Kidney (tissue), 14 donors: ENCODE data around the gene TMEM181. TPM values are rescaled to one million over a fixed set of nuclear protein-coding genes. Genes with fewer than 3 reads are reported as not detected.

Source experiments
- DNase-seq, 5 donors: peaks; one replicate each; pipeline ENCODE4 v3.0.0-alpha.2; 2013 to 2020
- FAIRE-seq: peaks from 2 replicates; lab custom pipeline; 2012; peaks lifted over from hg19 to GRCh38; lab: Jason Lieb, UNC
- H3K27ac ChIP-seq, 2 donors: one replicate each; pipeline ENCODE4 v1.7.0; 2013; ENCODE audit warnings: low read depth in 2 of 2, low read length in 2 of 2, inconsistent platforms in 1 of 2
- H3K27me3 ChIP-seq: one replicate; pipeline ENCODE4 v1.7.1; 2013; ENCODE audit warnings: low read length, inconsistent platforms; ENCODE audit not compliant: control insufficient read depth, insufficient read depth
- H3K36me3 ChIP-seq, 3 donors: one replicate each; pipeline versions ENCODE4 v1.7.0 to v1.7.1; 2013; ENCODE audit warnings: low read length in 3 of 3, control low read depth in 1 of 3, inconsistent platforms in 1 of 3; ENCODE audit not compliant: insufficient read depth in 3 of 3, control insufficient read depth in 2 of 3
- H3K4me1 ChIP-seq, 3 donors: one replicate each; pipeline versions ENCODE4 v1.7.0 to v1.7.1; 2013; ENCODE audit warnings: low read length in 3 of 3, inconsistent platforms in 1 of 3, low read depth in 1 of 3; ENCODE audit not compliant: control insufficient read depth in 2 of 3, insufficient read depth in 2 of 3
- H3K4me3 ChIP-seq, 3 donors: one replicate each; pipeline versions ENCODE4 v1.7.0 to v1.8.1; 2013; ENCODE audit warnings: low read length in 3 of 3, control low read depth in 1 of 3, inconsistent platforms in 1 of 3
- H3K9ac ChIP-seq, 3 donors: one replicate each; pipeline versions ENCODE4 v1.7.0 to v1.7.1; 2013; ENCODE audit warnings: low read length in 3 of 3, control low read depth in 1 of 3, inconsistent platforms in 1 of 3
- H3K9me3 ChIP-seq, 3 donors: one replicate each; pipeline versions ENCODE4 v1.7.0 to v1.7.1; 2013; ENCODE audit warnings: low read length in 3 of 3, control low read depth in 1 of 3, inconsistent platforms in 1 of 3; ENCODE audit not compliant: control insufficient read depth in 2 of 3, insufficient read depth in 1 of 3
- intact Hi-C: fragments of 100-400 bp; cut with DNase I; formaldehyde crosslinking; loops from one replicate; pipeline ENCODE4 v1.11.1; 2022
- polyA plus RNA-seq: library from polyadenylated mRNA; stranded (reverse); fragments of 350-450 nt; fragmentation: Illumina TruSeq; extraction: RNeasy Lipid Tissue Mini Kit (QIAGEN cat#74804); gene quantifications from one replicate; pipeline ENCODE4 v1.2.3, GENCODE V29; 2014; ENCODE audit warnings: low read depth, low replicate concordance; ENCODE audit not compliant: insufficient read depth
- total RNA-seq: library from RNA; stranded (reverse); fragmentation: NEBNext Ultra II Directional; extraction: Animal tissue kit (Norgen Biotek cat#: 25700); gene quantifications from one replicate; pipeline ENCODE4 v1.2.1, GENCODE V29; 2021
- TF ChIP-seq, protein P1 (sequence below): IDR thresholded peaks from 3 replicates; pipeline ENCODE4 v1.5.1; 2012; ENCODE audit warnings: mild to moderate bottlenecking, moderate library complexity, borderline replicate concordance; ENCODE audit not compliant: insufficient read depth; ENCODE audit errors: extremely low read depth
- donor health status: control.
- donor health status: control.
- donor health status: control.
- donor health status: control.
- donor health status: control.
- donor health status: DM: yes; HTN: yes; CAD: no.
- donor health status: Normal renal cell carcinoma (clear cell type).

Gene TMEM181
- total and polyA plus RNA-seq, 2 donors from 2014 or later, result 6.9 to 19.9 TPM

DNA sequence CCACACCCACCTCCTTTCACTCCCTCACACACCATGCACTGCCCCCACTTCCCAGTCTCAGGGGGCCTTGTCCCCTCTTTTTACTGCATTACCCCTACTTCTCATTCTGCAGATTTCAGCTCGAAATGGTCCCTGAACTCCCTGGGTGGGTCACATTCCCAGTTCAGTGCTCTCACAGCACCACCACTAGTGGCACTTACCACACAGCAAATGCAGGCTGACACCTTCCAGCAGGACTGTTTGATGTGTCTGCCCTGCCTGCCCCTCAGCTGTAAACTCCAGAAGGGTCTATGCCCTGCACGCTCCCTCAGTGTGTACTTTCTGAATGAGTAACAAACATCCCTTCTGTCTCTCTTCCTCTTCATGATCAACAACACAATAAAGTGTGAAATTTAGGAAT lies 80.6 kb downstream of the TMEM181 start:
- DNase-seq (no peak), FAIRE-seq (no peak)
- no peaks in the 10 kb centered on the region for H3K27me3 ChIP-seq
- TF ChIP-seq, protein P1, sequence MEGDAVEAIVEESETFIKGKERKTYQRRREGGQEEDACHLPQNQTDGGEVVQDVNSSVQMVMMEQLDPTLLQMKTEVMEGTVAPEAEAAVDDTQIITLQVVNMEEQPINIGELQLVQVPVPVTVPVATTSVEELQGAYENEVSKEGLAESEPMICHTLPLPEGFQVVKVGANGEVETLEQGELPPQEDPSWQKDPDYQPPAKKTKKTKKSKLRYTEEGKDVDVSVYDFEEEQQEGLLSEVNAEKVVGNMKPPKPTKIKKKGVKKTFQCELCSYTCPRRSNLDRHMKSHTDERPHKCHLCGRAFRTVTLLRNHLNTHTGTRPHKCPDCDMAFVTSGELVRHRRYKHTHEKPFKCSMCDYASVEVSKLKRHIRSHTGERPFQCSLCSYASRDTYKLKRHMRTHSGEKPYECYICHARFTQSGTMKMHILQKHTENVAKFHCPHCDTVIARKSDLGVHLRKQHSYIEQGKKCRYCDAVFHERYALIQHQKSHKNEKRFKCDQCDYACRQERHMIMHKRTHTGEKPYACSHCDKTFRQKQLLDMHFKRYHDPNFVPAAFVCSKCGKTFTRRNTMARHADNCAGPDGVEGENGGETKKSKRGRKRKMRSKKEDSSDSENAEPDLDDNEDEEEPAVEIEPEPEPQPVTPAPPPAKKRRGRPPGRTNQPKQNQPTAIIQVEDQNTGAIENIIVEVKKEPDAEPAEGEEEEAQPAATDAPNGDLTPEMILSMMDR, result no peak
- peaks cover 0 to 19% (median 14%) of the 10 kb centered on the region in 3 donors for H3K4me1 ChIP-seq
- H3K9ac ChIP-seq, result no peak overlapping the region
- no peaks in the 10 kb centered on the region for H3K9me3 ChIP-seq
- intact Hi-C loops, result no loop called here
- no peak overlapping the region for H3K4me3 ChIP-seq
- H3K27ac ChIP-seq, result no peak overlapping the region
- peaks cover 3 to 22% (median 10%) of the 10 kb centered on the region in 3 donors for H3K36me3 ChIP-seq

DNA sequence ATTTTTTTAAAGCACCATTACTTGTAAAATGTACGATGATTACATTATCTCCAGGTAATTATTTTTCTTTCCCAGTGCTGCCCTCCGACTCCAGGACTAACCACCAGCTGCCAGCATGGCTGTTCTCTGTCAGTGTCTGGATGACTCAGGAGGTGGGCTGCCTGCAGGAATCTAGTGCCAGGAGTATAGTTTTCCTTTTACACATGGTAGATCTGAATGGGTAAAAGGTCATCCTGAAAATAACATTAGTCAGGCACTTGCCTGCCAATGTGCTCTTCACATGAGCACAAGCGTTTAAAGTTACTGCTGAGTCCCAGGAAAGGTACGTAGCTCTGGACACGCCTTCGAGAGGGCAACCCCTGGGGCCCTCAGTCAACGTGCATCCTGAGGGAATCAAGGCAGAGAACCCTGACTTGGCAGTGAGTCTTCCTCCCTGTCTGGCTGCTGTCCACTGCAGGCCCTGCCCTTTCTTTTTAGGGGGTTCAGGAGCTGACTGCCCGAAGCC lies 82.3 kb downstream of the TMEM181 start:
- peak overlapping the region; percentile 49 to 63 for H3K27ac ChIP-seq
- peak overlapping the region in 1 of 3 donors; percentile 76 for H3K4me3 ChIP-seq
- TF ChIP-seq, protein P1, result no peak
- peaks cover 0 to 19% (median 14%) of the 10 kb centered on the region in 3 donors for H3K4me1 ChIP-seq
- no peak for FAIRE-seq
- H3K9ac ChIP-seq, result peak overlapping the region in 1 of 3 donors; percentile 57
- no peaks in the 10 kb centered on the region for H3K27me3 ChIP-seq
- peak in 2 of 5 donors; percentile 37 to 51 for DNase-seq
- H3K9me3 ChIP-seq, result no peaks in the 10 kb centered on the region
- intact Hi-C loops, result no loop called here
- H3K36me3 ChIP-seq, result peaks cover 0 to 10% (median 4%) of the 10 kb centered on the region in 3 donors

DNA sequence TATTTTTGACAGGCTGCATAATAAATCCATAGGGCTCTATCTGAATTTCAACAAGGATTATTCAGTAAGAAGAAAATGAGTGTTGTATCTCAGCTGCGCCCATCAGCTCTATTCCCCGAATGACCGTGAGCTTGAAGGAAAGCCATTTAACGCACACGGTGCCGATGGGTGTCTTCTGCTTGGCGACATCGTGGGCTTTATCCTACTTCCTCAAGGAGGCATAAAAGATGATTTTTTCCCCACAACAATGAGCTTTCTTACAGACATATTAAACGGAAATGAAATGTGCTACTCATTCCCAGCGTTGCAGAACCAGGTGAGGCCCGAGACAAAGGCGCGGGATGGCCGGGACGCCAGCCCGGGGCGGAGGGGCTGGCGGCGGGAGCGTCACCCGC lies 83.9 kb downstream of the TMEM181 start:
- Histone ChIP-seq H3K9ac (peak overlapping the region; percentile 82 to 90 (median 86)), H3K9me3 (no peaks in the 10 kb centered on the region), H3K4me3 (peak overlapping the region; percentile 76 to 86 (median 84)), H3K4me1 (peaks cover 0 to 21% (median 14%) of the 10 kb centered on the region in 3 donors), H3K27me3 (no peaks in the 10 kb centered on the region), H3K36me3 (peaks cover 0 to 4% (median 0%) of the 10 kb centered on the region in 3 donors), H3K27ac (peak overlapping the region; percentile 94 to 97)
- intact Hi-C loops, result no loop called here
- FAIRE-seq (no peak), DNase-seq (no peak)
- TF ChIP-seq, protein P1, result no peak
